Measurements from ENCODE around the gene MRPL3. TPM values are rescaled to one million over a fixed set of nuclear protein-coding genes. Genes with fewer than 3 reads are reported as not detected.
A peak's percentile ranks its signal among the peaks of the same experiment; 100 is the strongest.
"Not testable (repeated sequence)": the region's sequence is repeated elsewhere in the genome, so short reads cannot be mapped to it uniquely, and the experiment has no call there.

The MRPL3 gene
- total RNA-seq, 2 donors from 2014 or later: 105 to 127 TPM

DNA sequence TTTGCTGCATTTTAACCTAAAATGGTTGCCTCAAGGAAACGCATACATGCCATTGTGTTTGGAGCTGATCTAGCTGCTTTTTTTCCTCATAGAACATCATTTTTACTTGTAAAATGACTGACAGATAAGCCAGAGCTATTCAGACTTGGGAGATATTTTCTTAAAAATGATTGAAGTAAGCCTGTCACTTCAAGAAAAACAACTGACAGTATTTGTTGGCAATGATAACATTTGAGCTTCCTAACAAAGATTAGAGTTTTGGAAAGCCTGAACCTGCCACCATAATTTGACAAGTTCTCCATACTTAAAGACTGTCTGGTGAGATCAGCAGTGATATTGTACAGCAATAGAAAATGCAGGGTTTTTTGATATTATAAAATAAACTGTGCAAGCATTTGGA is 27.6 kb upstream of the MRPL3 start:
- Mint-ChIP-seq H3K9me3 (no peaks in the 10 kb centered on the region), H3K27ac (no peak overlapping the region), H3K36me3 (no peaks in the 10 kb centered on the region)
- ATAC-seq: no peak
- DNase-seq (ENCODE audit: low spot score in 2 of 2): no peak

DNA sequence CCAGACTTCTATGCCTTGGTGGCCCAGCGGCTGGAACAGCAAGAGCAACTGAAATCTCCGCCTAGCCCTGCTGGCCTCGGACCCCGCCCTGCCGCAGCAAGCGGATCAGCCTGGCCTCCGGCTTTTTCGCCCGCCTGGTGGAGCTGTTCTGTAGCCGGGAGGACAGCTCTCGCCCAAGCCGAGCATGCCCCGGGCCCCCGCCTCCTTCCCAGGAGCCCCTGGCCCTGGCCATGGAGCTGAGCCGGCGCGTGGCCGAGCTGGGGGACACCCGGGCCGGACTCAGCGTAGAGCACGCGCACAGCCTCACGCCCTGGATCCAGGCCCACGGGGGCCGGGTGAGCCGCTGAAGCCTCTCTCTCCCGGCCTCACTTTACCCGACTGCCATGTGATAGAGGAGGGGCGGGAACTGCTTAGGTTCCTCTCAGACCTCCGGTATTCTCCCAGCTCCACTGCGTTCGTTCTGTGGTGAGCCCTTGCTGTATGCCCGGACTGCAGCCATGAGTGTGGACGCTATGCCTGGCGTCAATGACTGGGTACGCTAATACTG is 24.1 kb upstream of the MRPL3 start:
- peak in 1 of 2 donors; percentile 68 for ATAC-seq
- Mint-ChIP-seq H3K27ac (no peak overlapping the region), H3K36me3 (no peaks in the 10 kb centered on the region), H3K9me3 (no peaks in the 10 kb centered on the region)
- DNase-seq (ENCODE audit: low spot score in 2 of 2): peak in 1 of 2 donors; percentile 31

DNA sequence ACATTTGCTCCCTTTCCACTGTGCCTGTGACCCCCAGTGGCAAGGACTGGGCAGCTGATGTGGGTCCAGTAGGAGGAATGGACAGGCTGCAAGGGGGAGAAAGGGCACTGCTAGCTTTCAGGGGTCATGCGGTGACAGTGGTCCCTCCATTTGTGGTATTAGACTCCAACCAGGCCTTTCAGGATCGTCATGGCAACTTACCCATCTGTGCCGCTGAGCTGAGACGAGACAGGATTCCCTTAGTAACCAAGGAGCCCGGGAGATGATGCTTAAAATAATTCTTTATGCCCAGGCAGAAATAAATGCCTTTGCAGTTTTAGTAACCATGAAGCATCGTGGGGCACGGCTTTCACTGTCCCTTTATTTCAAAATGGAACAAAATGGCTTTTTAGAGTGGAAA is 15.9 kb upstream of the MRPL3 start:
- peaks cover 4% of the 10 kb centered on the region in 2 donors for H3K9me3 Mint-ChIP-seq
- ATAC-seq (no peak), DNase-seq (ENCODE audit: low spot score in 2 of 2) (no peak)
- peaks cover 0 to 6% of the 10 kb centered on the region in 2 donors for H3K36me3 Mint-ChIP-seq
- H3K27ac Mint-ChIP-seq: peak overlapping the region in 1 of 2 donors; percentile 29

DNA sequence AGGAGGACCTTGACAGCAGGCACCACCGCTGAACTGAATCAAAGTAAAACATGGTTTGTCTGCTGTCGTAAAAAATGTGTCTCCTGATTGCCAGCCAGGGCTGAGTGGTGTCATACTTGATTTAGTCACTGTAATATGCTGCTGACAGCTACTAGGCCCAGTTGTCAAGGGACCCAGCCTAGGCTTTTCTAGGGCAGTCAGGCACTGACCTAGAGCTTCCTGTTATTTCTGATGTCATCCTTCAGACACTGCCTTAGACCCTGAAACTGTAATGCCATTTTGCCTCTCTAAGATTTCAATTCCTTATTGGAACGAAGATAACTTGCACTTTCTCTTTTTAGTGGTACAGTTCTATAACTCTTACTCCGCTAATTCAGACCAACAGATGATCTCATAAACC is 2.6 kb upstream of the MRPL3 start:
- DNase-seq (ENCODE audit: low spot score in 2 of 2): no peak

DNA sequence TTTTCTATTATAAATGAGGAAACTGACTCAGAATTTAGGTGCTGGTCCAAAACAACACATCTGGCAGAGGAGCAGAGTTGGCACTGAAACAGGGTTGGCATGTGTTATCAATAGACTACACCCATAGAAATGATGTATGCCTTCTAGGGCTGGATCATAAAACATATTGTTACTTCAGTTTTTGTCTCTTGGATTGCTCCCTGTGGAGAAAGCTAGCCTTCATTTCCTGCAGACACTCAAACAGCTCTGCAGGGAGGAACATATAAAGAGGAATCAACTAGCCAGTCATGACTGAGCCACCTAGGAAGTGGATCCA is 507 bp upstream of the MRPL3 start:
- Mint-ChIP-seq H3K9me3 (peaks cover 0 to 6% of the 10 kb centered on the region in 2 donors), H3K27ac (peak overlapping the region; percentile 94 to 97), H3K36me3 (peaks cover 24 to 27% of the 10 kb centered on the region in 2 donors)
- DNase-seq (ENCODE audit: low spot score in 2 of 2) (no peak), ATAC-seq (peak in 1 of 2 donors; percentile 12)

More for the DNA sequence above, 2.6 kb upstream of the MRPL3 start:
- Mint-ChIP-seq H3K27ac (no peak overlapping the region), H3K36me3 (peaks cover 18 to 19% of the 10 kb centered on the region in 2 donors), H3K9me3 (peaks cover 0 to 6% of the 10 kb centered on the region in 2 donors)
- ATAC-seq: no peak

DNA sequence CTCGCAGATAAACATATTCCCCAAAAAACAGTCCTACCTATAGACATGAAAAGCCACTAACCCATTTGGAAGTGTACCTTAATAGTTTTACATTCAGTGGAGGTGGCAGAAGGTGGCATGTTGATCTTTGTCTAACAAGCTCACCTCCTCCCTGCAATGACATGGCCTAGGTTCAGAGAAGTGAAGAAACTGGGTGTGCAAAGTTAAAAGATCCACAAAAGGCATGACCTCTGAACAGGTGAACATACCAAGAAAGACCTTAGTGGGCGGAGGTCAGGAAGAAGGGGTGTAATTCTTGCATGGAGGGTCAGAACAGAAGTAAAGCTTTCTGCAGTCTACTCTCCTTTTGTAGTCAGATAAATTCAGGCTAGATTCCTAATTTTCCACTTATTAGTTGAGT is 822 bp downstream of the MRPL3 start:
- H3K36me3 Mint-ChIP-seq: peaks cover 24 to 34% of the 10 kb centered on the region in 2 donors
- DNase-seq (ENCODE audit: low spot score in 2 of 2) (no peak), ATAC-seq (no peak)
- H3K9me3 Mint-ChIP-seq: peaks cover 0 to 6% of the 10 kb centered on the region in 2 donors
- peak overlapping the region; percentile 94 to 97 for H3K27ac Mint-ChIP-seq

DNA sequence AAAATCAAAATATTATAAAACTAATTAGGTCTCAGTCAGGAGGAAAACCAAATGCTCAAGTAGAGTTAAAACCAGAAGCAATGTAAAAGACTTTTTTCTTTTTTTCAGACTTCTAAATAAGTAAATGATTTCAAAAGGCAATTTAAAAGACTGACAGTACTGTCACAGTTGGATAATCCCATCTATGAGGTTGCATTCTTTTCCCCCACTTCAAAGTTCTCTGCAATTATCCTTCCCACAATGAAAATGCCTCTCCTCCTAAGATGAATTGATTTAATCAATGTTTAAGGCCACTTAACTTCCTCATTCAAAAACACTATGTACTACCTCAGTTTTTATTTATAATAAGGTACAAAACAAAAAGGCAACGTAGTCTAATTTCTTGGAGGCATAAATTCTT is 8.1 kb downstream of the MRPL3 start:
- H3K36me3 Mint-ChIP-seq: peaks cover 23% of the 10 kb centered on the region in 2 donors
- no peak overlapping the region for H3K27ac Mint-ChIP-seq
- no peaks in the 10 kb centered on the region for H3K9me3 Mint-ChIP-seq
- no peak for ATAC-seq
- DNase-seq (ENCODE audit: low spot score in 2 of 2): no peak

GRCh38 chr3:131491775-131492174 is 11.0 kb downstream of the MRPL3 start:
- no peak for ATAC-seq
- no peak overlapping the region for H3K27ac Mint-ChIP-seq
- H3K36me3 Mint-ChIP-seq: peaks cover 11 to 21% of the 10 kb centered on the region in 2 donors

DNA sequence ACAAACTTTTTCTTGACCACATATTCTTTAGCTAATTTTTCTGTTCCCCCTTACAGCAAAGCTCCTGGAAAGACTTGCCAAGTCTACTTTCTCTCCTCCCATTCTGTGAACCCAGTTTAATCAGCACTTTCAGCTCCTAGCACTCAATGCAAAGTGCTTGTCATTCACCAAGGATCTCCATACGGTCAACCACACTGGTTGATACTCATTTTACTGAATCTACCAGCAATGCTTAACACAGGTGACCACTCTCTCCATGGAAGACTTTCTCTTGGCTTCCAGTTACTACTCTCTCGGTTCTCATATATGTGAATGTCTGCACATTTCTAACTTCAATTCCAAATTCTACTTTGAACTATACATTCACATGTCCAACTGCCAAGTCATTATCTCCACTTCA is 11.7 kb downstream of the MRPL3 start:
- DNase-seq (ENCODE audit: low spot score in 2 of 2): no peak
- H3K27ac Mint-ChIP-seq: no peak overlapping the region
- peaks cover 11 to 24% of the 10 kb centered on the region in 2 donors for H3K36me3 Mint-ChIP-seq
- no peaks in the 10 kb centered on the region for H3K9me3 Mint-ChIP-seq
- ATAC-seq: no peak

More at GRCh38 chr3:131491775-131492174, 11.0 kb downstream of the MRPL3 start:
- DNase-seq (ENCODE audit: low spot score in 2 of 2): no peak
- H3K9me3 Mint-ChIP-seq: no peaks in the 10 kb centered on the region

- DNase-seq (ENCODE audit: low spot score in 2 of 2): not testable (repeated sequence)
- peak overlapping the region in 1 of 2 donors; percentile 57 for H3K27ac Mint-ChIP-seq
Observed at GRCh38 chr3:131486545-131486944, 16.2 kb downstream of the MRPL3 start.

GRCh38 chr3:131485119-131485518 is 17.7 kb downstream of the MRPL3 start:
- Mint-ChIP-seq H3K36me3 (peaks cover 12% of the 10 kb centered on the region in 2 donors), H3K9me3 (no peaks in the 10 kb centered on the region), H3K27ac (no peak overlapping the region)
- ATAC-seq (no peak), DNase-seq (ENCODE audit: low spot score in 2 of 2) (no peak)

More at GRCh38 chr3:131486545-131486944, 16.2 kb downstream of the MRPL3 start:
- not testable (repeated sequence) for ATAC-seq, H3K9me3 Mint-ChIP-seq
- peaks cover 10 to 11% of the 10 kb centered on the region in 2 donors for H3K36me3 Mint-ChIP-seq

DNA sequence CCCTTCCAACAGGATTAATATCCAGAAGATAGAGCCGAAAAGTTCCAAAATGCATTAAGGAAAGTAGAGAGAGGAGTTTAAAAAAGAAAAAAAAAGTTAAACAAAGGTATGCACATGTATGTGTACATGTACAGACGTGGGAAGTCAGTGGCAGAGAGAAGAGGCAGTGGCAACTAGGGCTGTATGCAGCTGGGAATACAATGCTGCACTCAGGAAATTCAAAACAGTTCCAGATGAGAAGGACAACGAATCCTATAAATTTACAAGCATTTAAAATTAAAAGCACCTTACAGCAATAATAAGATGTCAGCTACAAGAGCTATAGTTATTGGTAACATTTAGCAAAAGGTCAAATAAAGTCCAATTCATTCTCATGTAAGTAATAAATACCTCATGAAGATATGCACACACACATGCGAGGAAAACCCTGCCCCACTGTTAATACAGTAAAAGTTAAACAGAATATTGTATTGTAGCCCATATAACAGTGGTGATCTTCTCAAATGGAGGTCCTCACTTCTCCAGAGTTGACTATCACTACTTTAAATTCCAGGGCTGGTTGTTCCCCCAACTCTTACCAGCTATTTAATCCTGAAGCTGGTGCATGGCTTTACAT is 18.2 kb downstream of the MRPL3 start:
- peaks cover 15 to 16% of the 10 kb centered on the region in 2 donors for H3K36me3 Mint-ChIP-seq
- H3K9me3 Mint-ChIP-seq: no peaks in the 10 kb centered on the region
- DNase-seq (ENCODE audit: low spot score in 2 of 2): no peak
- no peak for ATAC-seq
- H3K27ac Mint-ChIP-seq: no peak overlapping the region

DNA sequence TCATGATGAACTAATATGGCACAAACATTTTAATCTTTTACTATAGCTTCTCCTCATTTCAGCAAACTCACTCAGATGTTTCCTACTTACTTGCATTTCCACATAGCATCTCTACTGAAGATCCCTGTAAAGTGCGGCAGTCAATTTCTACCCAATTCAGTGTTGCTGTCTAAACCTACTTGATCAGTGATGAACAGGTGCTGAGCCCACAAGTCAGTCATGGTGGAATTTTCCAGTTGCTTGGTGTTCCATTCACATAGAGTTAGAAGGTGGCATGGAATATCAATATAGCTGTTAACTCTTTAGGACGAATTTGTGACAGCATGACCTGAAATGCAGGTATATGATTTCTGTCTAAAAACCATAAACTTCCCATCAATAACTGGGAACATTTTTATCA is 22.7 kb downstream of the MRPL3 start:
- no peak for DNase-seq (ENCODE audit: low spot score in 2 of 2)
- Mint-ChIP-seq H3K9me3 (no peaks in the 10 kb centered on the region), H3K27ac (no peak overlapping the region), H3K36me3 (peaks cover 9 to 19% of the 10 kb centered on the region in 2 donors)
- ATAC-seq: no peak

GRCh38 chr3:131477813-131478212 is 25.0 kb downstream of the MRPL3 start:
- H3K27ac Mint-ChIP-seq: no peak overlapping the region
- H3K36me3 Mint-ChIP-seq: peaks cover 17 to 23% of the 10 kb centered on the region in 2 donors
- no peaks in the 10 kb centered on the region for H3K9me3 Mint-ChIP-seq
- no peak for ATAC-seq
- DNase-seq (ENCODE audit: low spot score in 2 of 2): no peak

DNA sequence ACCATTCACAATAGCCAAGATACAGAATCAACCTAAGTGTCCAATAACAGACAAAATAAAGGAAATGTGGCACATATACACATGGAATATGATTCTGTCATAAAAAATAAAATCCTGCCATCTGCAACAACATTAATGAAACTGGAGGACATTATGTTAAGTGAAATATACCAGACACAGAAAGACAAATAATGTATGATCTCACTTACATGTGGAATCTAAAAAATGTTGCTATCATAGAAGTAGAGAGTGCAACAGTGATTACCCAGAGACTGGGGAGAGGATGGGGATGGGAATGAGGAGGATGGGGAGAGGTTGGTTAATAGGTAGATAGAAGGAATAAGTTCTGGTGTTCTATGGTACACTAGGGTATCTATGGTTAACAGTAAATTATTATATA is 28.7 kb downstream of the MRPL3 start:
- Mint-ChIP-seq H3K9me3 (no peaks in the 10 kb centered on the region), H3K27ac (no peak overlapping the region), H3K36me3 (peaks cover 24 to 26% of the 10 kb centered on the region in 2 donors)
- ATAC-seq (no peak), DNase-seq (ENCODE audit: low spot score in 2 of 2) (no peak)

DNA sequence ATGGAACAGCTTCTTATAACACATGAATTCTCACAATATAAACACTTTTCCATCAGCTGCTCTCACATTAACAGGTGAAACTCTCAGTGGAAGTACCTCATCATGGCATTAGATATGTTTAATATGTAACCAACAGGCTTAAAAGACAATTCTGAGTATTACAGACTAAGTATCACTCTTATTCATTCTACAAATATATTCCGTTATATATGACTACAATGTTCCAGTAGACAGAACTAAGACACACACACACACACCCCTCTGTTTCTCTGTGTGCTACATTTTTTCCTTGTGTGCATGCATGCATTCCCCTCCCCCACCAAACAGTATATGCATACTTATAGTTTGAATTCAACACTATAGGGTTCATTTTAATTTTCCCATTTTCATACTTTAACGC is 32.4 kb downstream of the MRPL3 start:
- ATAC-seq (peak; percentile 45 to 90), DNase-seq (ENCODE audit: low spot score in 2 of 2) (no peak)
- Mint-ChIP-seq H3K36me3 (peaks cover 19 to 37% of the 10 kb centered on the region in 2 donors), H3K27ac (peak overlapping the region; percentile 37 to 90), H3K9me3 (no peaks in the 10 kb centered on the region)

DNA sequence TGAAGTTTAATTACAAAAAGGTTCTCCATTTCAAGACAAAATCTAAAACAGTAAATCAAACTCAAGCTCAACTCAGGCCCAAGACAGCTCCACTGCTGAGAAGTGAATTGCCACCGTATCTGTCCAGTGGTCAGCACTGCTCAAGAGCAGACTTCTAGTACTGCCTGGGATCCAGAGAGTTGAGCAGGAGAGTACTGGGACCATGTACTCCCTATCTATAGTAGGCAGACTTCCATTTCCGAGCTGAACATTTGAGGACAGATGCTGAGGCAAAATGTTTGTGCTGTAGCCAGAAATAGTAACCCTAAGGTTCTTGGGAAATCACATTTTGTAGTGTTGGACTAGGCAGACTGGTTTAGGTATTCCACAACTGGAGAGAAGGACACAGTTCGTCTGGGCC is 44.1 kb downstream of the MRPL3 start:
- DNase-seq (ENCODE audit: low spot score in 2 of 2): no peak
- peaks cover 15 to 22% of the 10 kb centered on the region in 2 donors for H3K36me3 Mint-ChIP-seq
- no peak for ATAC-seq
- peak overlapping the region in 1 of 2 donors; percentile 44 for H3K27ac Mint-ChIP-seq
- no peaks in the 10 kb centered on the region for H3K9me3 Mint-ChIP-seq

GRCh38 chr3:131457220-131457619 is 45.6 kb downstream of the MRPL3 start:
- DNase-seq (ENCODE audit: low spot score in 2 of 2) (no peak), ATAC-seq (no peak)
- Mint-ChIP-seq H3K27ac (no peak overlapping the region), H3K36me3 (peaks cover 10 to 11% of the 10 kb centered on the region in 2 donors), H3K9me3 (no peaks in the 10 kb centered on the region)

Measured in activated naive CD4-positive, alpha-beta T cell treated with anti-CD3 and anti-CD28 coated beads, Interleukin-2, amount 50 U/mL, for 72 hours (primary cell).